ENCODE data around the gene NAGK.
"Not testable (repeated sequence)": the region's sequence is repeated elsewhere in the genome, so short reads cannot be mapped to it uniquely, and the experiment has no call there.

The NAGK gene

GRCh38 chr2:71045865-71046548 lies 22.4 kb upstream of the NAGK start:
- H3K4me3 ChIP-seq (ENCODE audit: low read depth, low read length) = no peak overlapping the region
- no peak for DNase-seq (ENCODE audit: low read depth)
- no peak for TF ChIP-seq CTCF (conservative IDR thresholded peaks at IDR 0.05; ENCODE audit: low read depth, low read length)

- no peak for TF ChIP-seq CTCF (conservative IDR thresholded peaks at IDR 0.05; ENCODE audit: low read depth, low read length)
- no peak overlapping the region for H3K4me3 ChIP-seq (ENCODE audit: low read depth, low read length)
- DNase-seq (ENCODE audit: low read depth) = no peak
Observed at GRCh38 chr2:71048096-71048495, 20.4 kb upstream of the NAGK start.

GRCh38 chr2:71049704-71050360 lies 18.6 kb upstream of the NAGK start:
- DNase-seq (ENCODE audit: low read depth); H3K4me3 ChIP-seq (ENCODE audit: low read depth, low read length): not testable (repeated sequence)

- not testable (repeated sequence) for H3K4me3 ChIP-seq (ENCODE audit: low read depth, low read length); DNase-seq (ENCODE audit: low read depth)
Observed at GRCh38 chr2:71055206-71055740, 13.2 kb upstream of the NAGK start.

GRCh38 chr2:71060211-71060610 lies 8.2 kb upstream of the NAGK start:
- no peak for TF ChIP-seq CTCF (conservative IDR thresholded peaks at IDR 0.05; ENCODE audit: low read depth, low read length)

GRCh38 chr2:71060871-71061270 lies 7.6 kb upstream of the NAGK start:
- no peak overlapping the region for H3K4me3 ChIP-seq (ENCODE audit: low read depth, low read length)
- peak; percentile 5 for DNase-seq (ENCODE audit: low read depth)
- TF ChIP-seq CTCF (conservative IDR thresholded peaks at IDR 0.05; ENCODE audit: low read depth, low read length) = no peak

More at GRCh38 chr2:71060211-71060610, 8.2 kb upstream of the NAGK start:
- DNase-seq (ENCODE audit: low read depth) = no peak
- H3K4me3 ChIP-seq (ENCODE audit: low read depth, low read length) = no peak overlapping the region

- no peak for TF ChIP-seq CTCF (conservative IDR thresholded peaks at IDR 0.05; ENCODE audit: low read depth, low read length)
- H3K4me3 ChIP-seq (ENCODE audit: low read depth, low read length) = no peak overlapping the region
- no peak for DNase-seq (ENCODE audit: low read depth)
Observed at GRCh38 chr2:71063216-71063615, 5.2 kb upstream of the NAGK start.

GRCh38 chr2:71064110-71064611 lies 4.3 kb upstream of the NAGK start:
- no peak overlapping the region for H3K4me3 ChIP-seq (ENCODE audit: low read depth, low read length)
- no peak for TF ChIP-seq CTCF (conservative IDR thresholded peaks at IDR 0.05; ENCODE audit: low read depth, low read length)
- no peak for DNase-seq (ENCODE audit: low read depth)

All from choroid plexus epithelial cell (primary cell).